ENCODE measurements around the gene PCDHGA8.

- TF ChIP-seq REST (IDR thresholded peaks at IDR 0.05; ENCODE audit: insufficient read depth in 1 of 2, low read depth in 2 of 2, low read length in 1 of 2) (no peak), CTCF (IDR thresholded peaks at IDR 0.05) (no peak), POLR2AphosphoS5 (IDR thresholded peaks at IDR 0.05; ENCODE audit: low read depth, low read length) (no peak), SIN3A (IDR thresholded peaks at IDR 0.05; ENCODE audit: borderline replicate concordance, insufficient read depth, low read depth, low read length) (no peak), TCF7L2 (IDR thresholded peaks at IDR 0.05; ENCODE audit: low read depth, low read length) (no peak)
Observed at GRCh38 chr5:141362719-141363118, 29.7 kb upstream of the PCDHGA8 start.

Measured in Panc1 (cell line).